Epithelial cell of umbilical artery (primary cell): ENCODE data around the gene SLC27A6. TPM values are rescaled to one million over a fixed set of nuclear protein-coding genes. Genes with fewer than 3 reads are reported as not detected.

Experiments used
- total RNA-seq: library from RNA; depleted of rRNA; stranded (reverse); fragments of >200 nt; gene quantifications from 2 replicates; pipeline ENCODE4 v1.2.3, GENCODE V29; 2014

The SLC27A6 gene, protein sequence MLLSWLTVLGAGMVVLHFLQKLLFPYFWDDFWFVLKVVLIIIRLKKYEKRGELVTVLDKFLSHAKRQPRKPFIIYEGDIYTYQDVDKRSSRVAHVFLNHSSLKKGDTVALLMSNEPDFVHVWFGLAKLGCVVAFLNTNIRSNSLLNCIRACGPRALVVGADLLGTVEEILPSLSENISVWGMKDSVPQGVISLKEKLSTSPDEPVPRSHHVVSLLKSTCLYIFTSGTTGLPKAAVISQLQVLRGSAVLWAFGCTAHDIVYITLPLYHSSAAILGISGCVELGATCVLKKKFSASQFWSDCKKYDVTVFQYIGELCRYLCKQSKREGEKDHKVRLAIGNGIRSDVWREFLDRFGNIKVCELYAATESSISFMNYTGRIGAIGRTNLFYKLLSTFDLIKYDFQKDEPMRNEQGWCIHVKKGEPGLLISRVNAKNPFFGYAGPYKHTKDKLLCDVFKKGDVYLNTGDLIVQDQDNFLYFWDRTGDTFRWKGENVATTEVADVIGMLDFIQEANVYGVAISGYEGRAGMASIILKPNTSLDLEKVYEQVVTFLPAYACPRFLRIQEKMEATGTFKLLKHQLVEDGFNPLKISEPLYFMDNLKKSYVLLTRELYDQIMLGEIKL
- total RNA-seq = under 0.01 TPM in 1 of 2 replicates, not detected in the other

DNA sequence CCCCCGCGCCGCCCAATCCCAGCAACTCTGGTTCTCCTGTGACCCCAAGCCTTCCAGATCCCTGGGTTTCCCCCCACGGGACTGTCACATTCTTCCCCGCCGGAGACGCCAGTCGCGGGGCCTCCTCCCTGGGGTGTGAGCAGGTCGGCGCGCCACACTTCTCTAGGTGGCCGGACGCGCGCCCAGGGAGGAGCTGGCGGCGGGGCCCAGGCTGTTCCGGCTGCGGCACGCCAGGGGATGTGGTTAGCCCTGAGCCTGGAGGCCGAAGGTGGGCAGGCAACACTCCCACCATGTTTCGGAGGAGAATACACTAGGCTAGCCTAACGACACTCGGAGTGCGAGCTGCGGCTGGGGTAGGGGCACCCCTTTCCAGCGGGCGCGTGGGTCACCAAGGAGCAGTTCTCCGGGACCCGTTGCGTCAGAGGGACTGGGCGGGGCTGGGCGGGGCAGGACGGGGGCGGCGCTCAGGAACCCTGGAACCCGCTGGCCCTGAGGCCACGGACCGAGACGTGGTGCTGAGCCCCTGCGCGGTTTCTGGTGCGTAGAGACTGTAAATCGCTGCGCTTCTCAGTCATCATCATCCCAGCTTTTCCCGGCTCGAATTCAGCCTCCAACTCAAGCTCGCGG lies at the start of gene SLC27A6:
Gene SLC27A6, plus strand, starts transcription at position 478 of the 627 bp plus-strand sequence. CDS start 650 bp downstream, outside the sequence.

Other genes with a start within 250 kb of the SLC27A6 start
- 18.5 and 28.0 TPM in 2 replicates for gene ISOC1, start 129.3 kb downstream of the SLC27A6 start, total RNA-seq